BJ (cell line): ENCODE results near the gene CAMK2N2. TPM values are rescaled to one million over a fixed set of nuclear protein-coding genes. Genes with fewer than 3 reads are reported as not detected.

Experiments
- CTCF ChIA-PET: fragments of 350-600 bp; formaldehyde crosslinking; extraction: SDS; loops from one replicate; lab custom pipeline; 2021; ENCODE audit warnings: antibody characterized with exemption, inconsistent platforms; lab: Yijun Ruan, JAX
- POLR2A ChIA-PET: fragments of 300-600 bp; sonication (Branson Sonifier 250); formaldehyde crosslinking; extraction: SDS; loops from one replicate; lab custom pipeline; 2021; ENCODE audit warnings: antibody characterized with exemption; lab: Charles Lee
- DNase-seq: peaks from one replicate; pipeline ENCODE4 v3.0.0-alpha.2; 2011; ENCODE audit warnings: low read depth
- H3K27me3 ChIP-seq: 2 replicates; pipeline ENCODE4 v1.6.0; 2011; ENCODE audit warnings: low read length; ENCODE audit not compliant: control insufficient read depth, insufficient read depth
- H3K36me3 ChIP-seq: 2 replicates; pipeline ENCODE4 v1.5.1; 2011; ENCODE audit warnings: low read length; ENCODE audit not compliant: control insufficient read depth, insufficient read depth
- H3K4me3 ChIP-seq: 2 replicates; pipeline ENCODE4 v1.5.1; 2011; ENCODE audit warnings: low read depth, mild to moderate bottlenecking, control low read depth, low read length
- polyA plus RNA-seq: library from polyadenylated mRNA; depleted of rRNA; stranded (reverse); fragments of >200 nt; gene quantifications from 2 replicates; pipeline ENCODE4 v1.2.3, GENCODE V29; 2011
- TF ChIP-seq, protein P1 (sequence below): IDR thresholded peaks from 2 replicates; pipeline ENCODE4 v1.5.1; 2011; ENCODE audit warnings: low read depth, mild to moderate bottlenecking, control low read depth, inconsistent platforms, low read length, moderate library complexity; ENCODE audit not compliant: insufficient read depth

CAMK2N2 gene
- polyA plus RNA-seq, 1 experiment = 0.28 TPM

DNA sequence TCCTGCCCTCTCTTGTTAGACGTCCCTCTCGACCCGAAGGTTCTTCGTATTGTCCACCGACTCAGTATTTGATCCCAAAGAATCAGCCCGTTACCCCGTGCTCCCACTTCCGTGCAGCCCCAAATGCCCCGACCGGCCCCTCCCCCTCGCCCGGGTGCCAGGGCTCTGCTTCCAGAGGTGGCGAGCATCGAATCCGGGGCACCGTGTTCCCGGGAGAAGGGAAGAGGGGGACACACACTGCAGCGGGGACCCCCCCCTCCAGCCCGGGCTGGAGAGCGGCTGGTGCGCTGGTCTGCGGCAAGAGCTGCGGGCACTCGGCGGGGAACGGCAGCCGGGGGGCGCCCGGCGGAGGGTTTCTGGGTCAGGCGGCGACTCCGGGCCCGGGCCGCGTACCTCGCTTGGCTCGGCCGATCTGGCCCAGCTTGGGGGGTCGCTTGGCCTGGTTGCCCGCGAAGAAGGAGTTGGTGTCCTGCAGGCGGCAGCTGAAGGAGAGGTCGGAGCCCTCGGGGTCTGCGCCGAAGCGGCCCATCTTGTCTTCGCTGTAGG lies 556 bp downstream of the CAMK2N2 start:
- POLR2A ChIA-PET = no interaction called here
- Histone ChIP-seq H3K4me3 (peak overlapping the region; percentile 51), H3K27me3 (peaks cover 11% of the 10 kb centered on the region), H3K36me3 (no peaks in the 10 kb centered on the region)
- TF ChIP-seq, protein P1, sequence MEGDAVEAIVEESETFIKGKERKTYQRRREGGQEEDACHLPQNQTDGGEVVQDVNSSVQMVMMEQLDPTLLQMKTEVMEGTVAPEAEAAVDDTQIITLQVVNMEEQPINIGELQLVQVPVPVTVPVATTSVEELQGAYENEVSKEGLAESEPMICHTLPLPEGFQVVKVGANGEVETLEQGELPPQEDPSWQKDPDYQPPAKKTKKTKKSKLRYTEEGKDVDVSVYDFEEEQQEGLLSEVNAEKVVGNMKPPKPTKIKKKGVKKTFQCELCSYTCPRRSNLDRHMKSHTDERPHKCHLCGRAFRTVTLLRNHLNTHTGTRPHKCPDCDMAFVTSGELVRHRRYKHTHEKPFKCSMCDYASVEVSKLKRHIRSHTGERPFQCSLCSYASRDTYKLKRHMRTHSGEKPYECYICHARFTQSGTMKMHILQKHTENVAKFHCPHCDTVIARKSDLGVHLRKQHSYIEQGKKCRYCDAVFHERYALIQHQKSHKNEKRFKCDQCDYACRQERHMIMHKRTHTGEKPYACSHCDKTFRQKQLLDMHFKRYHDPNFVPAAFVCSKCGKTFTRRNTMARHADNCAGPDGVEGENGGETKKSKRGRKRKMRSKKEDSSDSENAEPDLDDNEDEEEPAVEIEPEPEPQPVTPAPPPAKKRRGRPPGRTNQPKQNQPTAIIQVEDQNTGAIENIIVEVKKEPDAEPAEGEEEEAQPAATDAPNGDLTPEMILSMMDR = no peak
- DNase-seq = no peak
- CTCF ChIA-PET = interaction anchor here (1.0 to 1.5 kb wide), 4 partner anchors 9 to 243 kb away, joined by 3 to 5 read pairs (median 4); no protein-coding TSS in a partner anchor

DNA sequence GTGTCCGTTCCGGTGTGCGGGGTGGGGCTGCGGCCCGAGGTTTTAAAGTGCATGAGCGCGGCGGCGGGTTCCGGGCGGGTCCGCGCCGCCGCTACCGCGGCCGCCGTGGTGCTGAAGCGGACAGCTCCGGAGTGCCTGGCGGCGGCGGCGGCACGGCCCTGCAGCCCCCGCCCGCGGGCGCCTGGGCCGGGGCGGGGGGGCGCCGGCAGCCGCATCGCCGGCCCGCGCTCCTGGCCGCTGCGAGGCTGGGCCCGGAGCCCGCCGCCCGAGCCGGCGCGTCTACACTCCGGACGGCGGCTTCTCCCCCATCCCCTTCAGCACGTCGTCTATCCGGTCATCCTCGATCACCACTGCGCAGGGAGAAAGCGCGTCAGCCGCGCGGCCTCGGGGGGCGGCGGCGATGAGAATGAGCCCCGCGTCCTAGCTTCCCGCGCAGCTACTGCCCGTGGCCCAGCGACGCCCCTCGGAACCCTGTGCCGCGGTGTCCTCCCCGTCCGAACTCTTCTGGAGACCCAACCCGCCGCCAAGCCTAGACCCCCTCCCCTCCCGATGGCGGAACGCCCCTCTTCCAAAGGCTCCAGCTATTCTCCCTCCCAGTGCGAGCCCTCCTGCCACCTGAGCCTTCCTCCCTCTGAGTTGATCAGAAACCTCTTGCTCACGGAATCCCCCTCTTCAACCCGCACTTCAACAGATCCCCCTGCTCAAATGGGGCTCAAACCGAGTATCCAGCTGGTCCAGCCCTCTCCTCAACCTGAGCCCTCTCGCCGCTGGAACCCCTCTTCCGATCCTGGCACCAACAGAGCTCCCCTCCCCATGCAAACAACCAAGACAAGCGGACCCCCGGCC lies 1.3 kb downstream of the CAMK2N2 start:
- POLR2A ChIA-PET = no interaction called here

DNA sequence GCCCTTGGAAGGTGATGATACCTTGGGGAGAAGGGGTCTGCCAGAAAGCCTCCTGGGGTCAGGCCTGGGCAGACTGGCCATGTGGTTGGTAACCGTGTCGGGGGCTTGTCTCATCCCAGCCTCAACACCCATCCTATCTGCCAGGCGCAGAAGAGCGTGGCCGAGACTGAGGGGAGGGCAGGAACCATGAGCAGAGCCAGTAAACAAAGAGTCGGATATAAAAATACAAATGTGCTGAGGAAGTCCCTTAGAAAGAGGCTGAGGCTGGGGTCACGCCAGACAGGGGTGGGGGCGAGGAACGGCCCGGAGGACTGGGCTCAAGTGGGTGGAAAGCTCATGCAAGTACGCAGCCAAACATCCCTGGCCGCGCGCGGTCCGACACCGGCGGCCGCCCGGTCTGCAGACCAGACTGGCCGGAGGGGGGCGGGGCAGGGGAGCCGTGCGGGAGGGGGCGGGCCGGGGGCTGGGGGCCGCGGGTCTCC lies 1.9 kb downstream of the CAMK2N2 start:
- no peak for DNase-seq
- no peak overlapping the region for H3K4me3 ChIP-seq
- TF ChIP-seq, protein P1 = no peak
- ChIA-PET CTCF (interaction anchor here (1.3 kb wide), 1 partner anchor 9 kb away, joined by 6 read pairs; no protein-coding TSS in a partner anchor), POLR2A (no interaction called here)
- H3K36me3 ChIP-seq = no peaks in the 10 kb centered on the region
- H3K27me3 ChIP-seq = peaks cover 11% of the 10 kb centered on the region

More for the DNA sequence above, 1.3 kb downstream of the CAMK2N2 start:
- Histone ChIP-seq H3K36me3 (no peaks in the 10 kb centered on the region), H3K27me3 (peaks cover 11% of the 10 kb centered on the region), H3K4me3 (peak overlapping the region; percentile 29)
- no peak for DNase-seq
- TF ChIP-seq, protein P1 = no peak
- CTCF ChIA-PET = interaction anchor here (1.0 to 1.5 kb wide), 4 partner anchors 8 to 242 kb away, joined by 3 to 6 read pairs (median 4); no protein-coding TSS in a partner anchor

DNA sequence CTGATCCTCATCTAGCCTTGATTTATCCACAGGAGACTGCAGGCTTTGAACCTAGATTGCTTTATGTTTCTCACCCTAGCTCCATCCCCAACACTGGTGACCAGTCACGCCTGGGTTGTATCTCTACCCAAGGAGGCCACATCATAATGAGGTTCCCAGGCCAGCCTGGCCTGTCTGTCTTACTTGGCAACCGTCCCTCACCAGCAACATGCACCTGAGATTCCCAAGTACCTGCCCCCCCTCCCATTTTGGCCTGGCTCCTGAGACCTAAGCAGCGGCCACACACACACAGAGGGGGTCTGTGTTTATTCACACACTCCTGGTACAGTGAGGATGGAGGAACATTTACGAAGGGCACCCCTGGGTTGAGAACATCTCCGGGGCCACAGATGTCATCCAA lies 2.4 kb downstream of the CAMK2N2 start:
- H3K27me3 ChIP-seq = peaks cover 11% of the 10 kb centered on the region
- TF ChIP-seq, protein P1 = no peak
- no peaks in the 10 kb centered on the region for H3K36me3 ChIP-seq
- H3K4me3 ChIP-seq = no peak overlapping the region
- no peak for DNase-seq
- ChIA-PET POLR2A (no interaction called here), CTCF (interaction anchor here (1.3 to 1.4 kb wide), 2 partner anchors 9 kb away, joined by 6 to 7 read pairs; partner anchors contain the start of gene EEF1AKMT4)
